Gastroesophageal sphincter (tissue), 3 donors: ENCODE data around the gene MSX1.

Experiments used
- CTCF ChIP-seq, 4 experiments: fragments of 200-600 bp in 2 of 4; fragments of 450-650 bp in 2 of 4; sonication (generic) in 1 of 4; IDR thresholded peaks; one replicate each; pipeline ENCODE4 v1.5.1; 2017 to 2019; ENCODE audit warnings: antibody characterized with exemption in 4 of 4, mild to moderate bottlenecking in 2 of 4, moderate library complexity in 2 of 4
- EP300 ChIP-seq: sonication (generic); formaldehyde crosslinking; IDR thresholded peaks from one replicate; pipeline ENCODE4 v1.6.1; 2017; ENCODE audit warnings: antibody characterized with exemption, mild to moderate bottlenecking
- POLR2A ChIP-seq, 2 donors: fragments of 450-650 bp; IDR thresholded peaks; one replicate each; pipeline ENCODE4 v1.6.1; 2017; ENCODE audit warnings: antibody characterized with exemption in 2 of 2, mild to moderate bottlenecking in 2 of 2, moderate library complexity in 1 of 2

- TF ChIP-seq CTCF (IDR thresholded peaks at IDR 0.05) (no peak), POLR2A (IDR thresholded peaks at IDR 0.05) (no peak), EP300 (no peak)
These were observed 27.6 kb upstream of the MSX1 start for GRCh38 chr4:4831825-4832224.
